Measurements from ENCODE around the gene BARD1. TPM values are rescaled to one million over a fixed set of nuclear protein-coding genes. Genes with fewer than 3 reads are reported as not detected.
"Not testable (repeated sequence)": the region's sequence is repeated elsewhere in the genome, so short reads cannot be mapped to it uniquely, and the experiment has no call there.

BARD1 gene
- total RNA-seq, 1 donor from 2014 or later: 13.9 TPM

GRCh38 chr2:214730248-214730647, 79.2 kb downstream of the BARD1 start:
- no peak overlapping the region for H3K27ac ChIP-seq (ENCODE audit: low read depth, low read length)
- DNase-seq (ENCODE audit: low read depth) (peak; percentile 3), FAIRE-seq (no peak)
- Mint-ChIP-seq H3K9me3 (ENCODE audit: unreplicated experiment) (no peaks in the 10 kb centered on the region), H3K27me3 (ENCODE audit: low read depth, unreplicated experiment) (no peaks in the 10 kb centered on the region), H3K4me1 (ENCODE audit: low read depth, unreplicated experiment) (peaks cover 5% of the 10 kb centered on the region), H3K27ac (ENCODE audit: unreplicated experiment) (no peak overlapping the region), H3K36me3 (ENCODE audit: low read depth, unreplicated experiment) (peaks cover 2% of the 10 kb centered on the region), H3K4me3 (ENCODE audit: unreplicated experiment) (no peak overlapping the region)
- H3K4me2 ChIP-seq (ENCODE audit: low read length): no peak overlapping the region
- no peak overlapping the region for H3K4me3 ChIP-seq (ENCODE audit: insufficient read depth, low read depth, low read length)
- H3K4me1 ChIP-seq (ENCODE audit: insufficient read depth, low read length): no peaks in the 10 kb centered on the region
- H3K9me3 ChIP-seq (ENCODE audit: insufficient read depth, low read depth, low read length): no peaks in the 10 kb centered on the region
- H3K36me3 ChIP-seq (ENCODE audit: insufficient read depth, low read length): peaks cover 3% of the 10 kb centered on the region
- no peaks in the 10 kb centered on the region for H4K20me1 ChIP-seq (ENCODE audit: insufficient read depth, low read length)
- no peaks in the 10 kb centered on the region for H3K79me2 ChIP-seq (ENCODE audit: insufficient read depth, low read length)
- no peak overlapping the region for H3K9ac ChIP-seq (ENCODE audit: low read length)
- TF ChIP-seq EZH2 (IDR thresholded peaks at IDR 0.05; ENCODE audit: insufficient read depth, low read length): no peak
- no peak for TF ChIP-seq CTCF (IDR thresholded peaks at IDR 0.05; ENCODE audit: insufficient read depth, low read depth, low read length)
- H3K27me3 ChIP-seq (ENCODE audit: insufficient read depth, low read length): no peaks in the 10 kb centered on the region
- no peak overlapping the region for H2AFZ ChIP-seq (ENCODE audit: low read depth, low read length)

GRCh38 chr2:214724741-214725140, 84.7 kb downstream of the BARD1 start:
- Histone ChIP-seq H3K4me2 (ENCODE audit: low read length) (no peak overlapping the region), H4K20me1 (ENCODE audit: insufficient read depth, low read length) (no peaks in the 10 kb centered on the region), H3K9ac (ENCODE audit: low read length) (no peak overlapping the region), H3K36me3 (ENCODE audit: insufficient read depth, low read length) (peaks cover 3% of the 10 kb centered on the region), H3K4me3 (ENCODE audit: insufficient read depth, low read depth, low read length) (no peak overlapping the region), H3K4me1 (ENCODE audit: insufficient read depth, low read length) (no peaks in the 10 kb centered on the region), H3K27me3 (ENCODE audit: insufficient read depth, low read length) (no peaks in the 10 kb centered on the region), H3K27ac (ENCODE audit: low read depth, low read length) (no peak overlapping the region), H2AFZ (ENCODE audit: low read depth, low read length) (no peak overlapping the region), H3K79me2 (ENCODE audit: insufficient read depth, low read length) (no peaks in the 10 kb centered on the region), H3K9me3 (ENCODE audit: insufficient read depth, low read depth, low read length) (no peaks in the 10 kb centered on the region)
- DNase-seq (ENCODE audit: low read depth): no peak
- Mint-ChIP-seq H3K36me3 (ENCODE audit: low read depth, unreplicated experiment) (peaks cover 2% of the 10 kb centered on the region), H3K4me1 (ENCODE audit: low read depth, unreplicated experiment) (no peaks in the 10 kb centered on the region), H3K27ac (ENCODE audit: unreplicated experiment) (no peak overlapping the region), H3K27me3 (ENCODE audit: low read depth, unreplicated experiment) (no peaks in the 10 kb centered on the region), H3K4me3 (ENCODE audit: unreplicated experiment) (no peak overlapping the region), H3K9me3 (ENCODE audit: unreplicated experiment) (peaks cover 3% of the 10 kb centered on the region)
- no peak for FAIRE-seq
- TF ChIP-seq EZH2 (IDR thresholded peaks at IDR 0.05; ENCODE audit: insufficient read depth, low read length) (no peak), CTCF (IDR thresholded peaks at IDR 0.05; ENCODE audit: insufficient read depth, low read depth, low read length) (no peak)

- FAIRE-seq; H3K4me3 Mint-ChIP-seq (ENCODE audit: unreplicated experiment): not testable (repeated sequence)
These were observed 91.6 kb downstream of the BARD1 start for GRCh38 chr2:214717837-214718236.

More at GRCh38 chr2:214717837-214718236, 91.6 kb downstream of the BARD1 start:
- not testable (repeated sequence) for H3K27ac ChIP-seq (ENCODE audit: low read depth, low read length); H3K9ac ChIP-seq (ENCODE audit: low read length); H3K4me2 ChIP-seq (ENCODE audit: low read length); H3K4me1 ChIP-seq (ENCODE audit: insufficient read depth, low read length); H3K4me1 Mint-ChIP-seq (ENCODE audit: low read depth, unreplicated experiment); H3K27ac Mint-ChIP-seq (ENCODE audit: unreplicated experiment); H3K79me2 ChIP-seq (ENCODE audit: insufficient read depth, low read length); H2AFZ ChIP-seq (ENCODE audit: low read depth, low read length); H3K9me3 ChIP-seq (ENCODE audit: insufficient read depth, low read depth, low read length); H3K27me3 Mint-ChIP-seq (ENCODE audit: low read depth, unreplicated experiment); H3K27me3 ChIP-seq (ENCODE audit: insufficient read depth, low read length); H3K4me3 ChIP-seq (ENCODE audit: insufficient read depth, low read depth, low read length); H3K36me3 ChIP-seq (ENCODE audit: insufficient read depth, low read length); H4K20me1 ChIP-seq (ENCODE audit: insufficient read depth, low read length); H3K9me3 Mint-ChIP-seq (ENCODE audit: unreplicated experiment); DNase-seq (ENCODE audit: low read depth)
- peaks cover 11% of the 10 kb centered on the region for H3K36me3 Mint-ChIP-seq (ENCODE audit: low read depth, unreplicated experiment)

Data from astrocyte (in vitro differentiated cells and primary cell).